OCI-LY7 (cell line): ENCODE results near the gene HOXD4. TPM values are rescaled to one million over a fixed set of nuclear protein-coding genes. Genes with fewer than 3 reads are reported as not detected.

ENCODE experiments used
- BruUV-seq: library from RNA; stranded (reverse); fragments of 400-500 nt; replicated peaks from 2 replicates; lab custom pipeline; 2021; lab: Mats Ljungman, UMichigan
- CTCF ChIA-PET: fragments of 300-600 bp; sonication (Branson Sonifier 250); formaldehyde crosslinking; loops from one replicate; lab custom pipeline; 2022; ENCODE audit warnings: antibody characterized with exemption; ENCODE audit not compliant: unreplicated experiment; lab: Charles Lee
- POLR2A ChIA-PET: fragments of 300-600 bp; sonication (Branson Sonifier 250); formaldehyde crosslinking; loops from one replicate; lab custom pipeline; 2022; ENCODE audit warnings: antibody characterized with exemption; lab: Charles Lee
- DNase-seq: peaks from one replicate; pipeline ENCODE4 v3.0.0-alpha.2; 2015; ENCODE audit warnings: low spot score
- H2AFZ ChIP-seq: fragments of 200-600 bp; sonication (generic), shearing (Covaris generic); 2 replicates; pipeline ENCODE4 v1.6.1; 2014; ENCODE audit warnings: mild to moderate bottlenecking, antibody characterized with exemption, low read length, moderate library complexity
- H3K27ac ChIP-seq: fragments of 200-600 bp; sonication (generic); 2 replicates; pipeline ENCODE4 v1.5.1; 2014; ENCODE audit warnings: mixed run types, low read depth, mild to moderate bottlenecking, moderate library complexity, low read length, inconsistent platforms; ENCODE audit not compliant: poor library complexity, severe bottlenecking
- H3K36me3 ChIP-seq: fragments of 200-600 bp; sonication (generic); 2 replicates; pipeline ENCODE4 v1.6.1; 2014; ENCODE audit warnings: mild to moderate bottlenecking, antibody characterized with exemption, low read length, moderate library complexity, mixed read lengths; ENCODE audit not compliant: insufficient read depth
- H3K4me1 ChIP-seq: fragments of 200-600 bp; sonication (generic); 2 replicates; pipeline ENCODE4 v1.5.1; 2014; ENCODE audit warnings: mild to moderate bottlenecking, low read length; ENCODE audit not compliant: insufficient read depth, poor library complexity, severe bottlenecking
- H3K4me2 ChIP-seq: fragments of 200-600 bp; sonication (generic); 2 replicates; pipeline ENCODE4 v1.6.1; 2014; ENCODE audit warnings: mild to moderate bottlenecking, low read length
- H3K4me3 ChIP-seq: fragments of 200-600 bp; sonication (generic); 2 replicates; pipeline ENCODE4 v1.5.1; 2014; ENCODE audit warnings: mild to moderate bottlenecking, low read depth, low read length; ENCODE audit not compliant: poor library complexity, severe bottlenecking
- H3K79me2 ChIP-seq: fragments of 200-600 bp; sonication (generic); 2 replicates; pipeline ENCODE4 v1.6.1; 2016; ENCODE audit warnings: low read depth, mild to moderate bottlenecking, low read length, moderate library complexity, mixed read lengths; ENCODE audit not compliant: insufficient read depth
- H3K9me2 ChIP-seq: fragments of 200-600 bp; sonication (generic); 2 replicates; pipeline ENCODE4 v1.6.1; 2016; ENCODE audit warnings: mild to moderate bottlenecking, low read length, mixed read lengths; ENCODE audit not compliant: insufficient read depth
- H3K9me3 ChIP-seq: fragments of 200-600 bp; sonication (generic); 2 replicates; pipeline ENCODE4 v1.6.1; 2014; ENCODE audit warnings: mild to moderate bottlenecking, mixed run types, low read length, mixed read lengths
- H4K20me1 ChIP-seq: fragments of 200-600 bp; sonication (generic); 2 replicates; pipeline ENCODE4 v1.6.1; 2014; ENCODE audit warnings: mild to moderate bottlenecking, antibody characterized with exemption, low read length, moderate library complexity, mixed read lengths; ENCODE audit not compliant: insufficient read depth
- EZH2phosphoT487 ChIP-seq: fragments of 200-600 bp; sonication (generic); IDR thresholded peaks from 2 replicates; pipeline ENCODE4 v1.6.1; 2018; ENCODE audit warnings: low read depth, borderline replicate concordance, mild to moderate bottlenecking, mixed run types, antibody characterized with exemption, low read length, moderate library complexity, mixed read lengths
- intact Hi-C: fragments of 100-400 bp; cut with micrococcal nuclease; formaldehyde crosslinking; loops from one replicate; pipeline ENCODE4 v1.10.0; 2022; ENCODE audit not compliant: unreplicated experiment
- total RNA-seq, 2 experiments: library from RNA; depleted of rRNA in 1 of 2; stranded (reverse); fragments of >200 nt in 1 of 2; shearing (Covaris generic) in 1 of 2; gene quantifications; 2 replicates each; pipeline ENCODE4 v1.2.3, GENCODE V29; 2014 to 2022
- TF ChIP-seq, protein P1 (sequence below): fragments of 200-600 bp; sonication (generic); conservative IDR thresholded peaks from 2 replicates; pipeline ENCODE4 v1.5.1; 2014; ENCODE audit warnings: mild to moderate bottlenecking, antibody characterized with exemption, low read length, moderate library complexity, mixed read lengths

Gene HOXD4
- total RNA-seq, 2 experiments from 2014 or later: not detected

DNA sequence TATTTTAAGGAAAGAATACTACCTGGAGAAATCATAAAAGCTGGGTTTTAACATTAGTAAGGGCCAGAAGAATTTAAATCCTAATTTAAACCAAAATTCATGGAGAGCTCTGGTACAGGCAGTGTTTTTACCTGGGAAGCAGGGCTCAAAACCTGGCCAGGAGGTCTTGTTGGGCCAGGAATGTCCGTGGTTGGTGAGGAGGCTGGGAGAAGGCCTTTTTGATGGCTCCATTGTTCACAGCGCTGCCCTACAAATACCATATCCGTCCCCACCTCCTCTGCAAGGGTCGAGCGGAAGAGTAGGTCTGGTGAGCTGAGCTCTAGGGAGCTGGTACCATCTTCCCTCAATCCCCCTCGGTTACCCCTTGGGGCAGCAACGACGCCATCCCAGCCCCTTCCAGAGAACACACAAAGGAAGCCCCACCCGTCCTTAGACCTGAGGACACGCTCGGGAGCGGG is 26.3 kb downstream of the HOXD4 start:
- Histone ChIP-seq H3K4me3 (no peak overlapping the region), H3K9me3 (no peaks in the 10 kb centered on the region), H2AFZ (no peak overlapping the region), H3K79me2 (no peaks in the 10 kb centered on the region), H3K4me2 (no peak overlapping the region), H3K4me1 (no peaks in the 10 kb centered on the region), H4K20me1 (no peaks in the 10 kb centered on the region), H3K9me2 (no peaks in the 10 kb centered on the region), H3K27ac (no peak overlapping the region), H3K36me3 (no peaks in the 10 kb centered on the region)
- no peak for DNase-seq
- CTCF ChIA-PET: no interaction called here
- TF ChIP-seq, protein P1, sequence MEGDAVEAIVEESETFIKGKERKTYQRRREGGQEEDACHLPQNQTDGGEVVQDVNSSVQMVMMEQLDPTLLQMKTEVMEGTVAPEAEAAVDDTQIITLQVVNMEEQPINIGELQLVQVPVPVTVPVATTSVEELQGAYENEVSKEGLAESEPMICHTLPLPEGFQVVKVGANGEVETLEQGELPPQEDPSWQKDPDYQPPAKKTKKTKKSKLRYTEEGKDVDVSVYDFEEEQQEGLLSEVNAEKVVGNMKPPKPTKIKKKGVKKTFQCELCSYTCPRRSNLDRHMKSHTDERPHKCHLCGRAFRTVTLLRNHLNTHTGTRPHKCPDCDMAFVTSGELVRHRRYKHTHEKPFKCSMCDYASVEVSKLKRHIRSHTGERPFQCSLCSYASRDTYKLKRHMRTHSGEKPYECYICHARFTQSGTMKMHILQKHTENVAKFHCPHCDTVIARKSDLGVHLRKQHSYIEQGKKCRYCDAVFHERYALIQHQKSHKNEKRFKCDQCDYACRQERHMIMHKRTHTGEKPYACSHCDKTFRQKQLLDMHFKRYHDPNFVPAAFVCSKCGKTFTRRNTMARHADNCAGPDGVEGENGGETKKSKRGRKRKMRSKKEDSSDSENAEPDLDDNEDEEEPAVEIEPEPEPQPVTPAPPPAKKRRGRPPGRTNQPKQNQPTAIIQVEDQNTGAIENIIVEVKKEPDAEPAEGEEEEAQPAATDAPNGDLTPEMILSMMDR: no peak
- TF ChIP-seq EZH2phosphoT487: no peak
- POLR2A ChIA-PET: no interaction called here
- intact Hi-C loops: no loop called here
- BruUV-seq: no TSS peak

DNA sequence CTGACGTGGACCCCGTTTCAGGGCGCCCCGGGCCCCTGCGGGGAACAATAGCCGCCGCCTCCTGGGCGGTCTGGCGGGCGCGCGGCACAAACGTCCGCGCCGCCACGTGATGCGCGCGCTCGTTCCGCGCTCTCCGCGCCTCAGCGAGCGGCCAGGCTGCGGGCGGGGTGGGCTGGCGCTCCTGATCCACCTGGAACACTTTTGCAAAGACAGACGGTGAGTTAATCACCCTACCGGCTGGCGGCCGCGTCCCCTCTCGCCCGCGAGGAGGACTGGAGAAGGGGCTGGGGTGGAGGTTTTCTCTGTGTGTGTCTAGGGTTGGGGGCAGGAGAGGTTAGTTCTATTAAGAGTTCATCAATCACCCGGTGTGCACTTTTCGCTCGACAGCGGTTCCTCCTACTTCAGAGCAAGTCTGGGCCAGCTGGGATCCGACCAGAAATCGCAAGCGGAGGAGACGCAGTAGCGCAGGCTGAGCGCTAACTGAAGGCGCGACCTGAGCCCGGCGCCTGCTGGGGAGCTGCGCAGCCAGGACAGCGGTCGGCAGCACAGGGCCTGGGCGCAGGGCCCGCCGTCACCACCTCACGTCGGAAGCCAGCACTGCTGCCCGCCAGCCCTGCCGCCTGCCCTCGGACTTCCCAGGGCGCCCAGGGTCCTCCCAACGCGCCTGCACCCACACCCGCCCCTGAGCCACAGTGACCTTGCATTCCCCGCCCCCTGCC is 26.8 kb downstream of the HOXD4 start:
- TF ChIP-seq, protein P1: no peak
- TF ChIP-seq EZH2phosphoT487: no peak
- Histone ChIP-seq H3K79me2 (no peaks in the 10 kb centered on the region), H3K36me3 (no peaks in the 10 kb centered on the region), H2AFZ (no peak overlapping the region), H3K4me3 (no peak overlapping the region), H3K4me1 (no peaks in the 10 kb centered on the region), H3K4me2 (no peak overlapping the region), H3K27ac (no peak overlapping the region), H3K9me3 (no peaks in the 10 kb centered on the region), H4K20me1 (no peaks in the 10 kb centered on the region), H3K9me2 (no peaks in the 10 kb centered on the region)
- POLR2A ChIA-PET: no interaction called here
- CTCF ChIA-PET: no interaction called here
- intact Hi-C loops: no loop called here
- BruUV-seq: no TSS peak
- DNase-seq: no peak

DNA sequence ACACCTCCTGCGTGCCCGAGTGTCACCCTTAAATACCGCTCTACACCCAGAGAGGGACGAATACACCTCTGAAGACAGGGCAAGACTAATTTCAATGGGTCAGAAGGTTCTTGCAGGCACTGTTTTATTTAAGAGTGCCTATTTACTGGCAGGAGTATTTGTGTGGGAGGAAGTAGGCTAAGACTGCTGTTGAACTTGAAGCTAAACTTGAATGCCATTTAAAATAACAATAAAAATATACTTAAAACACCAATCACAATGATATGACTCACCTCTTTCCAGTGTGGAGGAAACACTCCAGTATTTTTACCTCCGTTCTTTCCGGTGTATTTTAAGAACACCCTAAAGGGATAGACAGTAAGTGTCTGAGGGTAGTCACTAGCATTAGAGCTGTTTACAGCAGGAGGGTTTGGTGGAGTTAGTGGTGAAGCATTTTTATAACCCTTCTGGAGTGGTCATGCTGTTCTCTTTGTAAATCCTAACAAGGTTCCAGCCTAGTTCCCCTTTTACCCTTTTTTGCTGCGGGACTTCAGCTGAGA is 27.5 kb downstream of the HOXD4 start:
- POLR2A ChIA-PET: no interaction called here
- Histone ChIP-seq H2AFZ (no peak overlapping the region), H3K4me2 (no peak overlapping the region), H3K9me2 (no peaks in the 10 kb centered on the region), H3K27ac (no peak overlapping the region), H3K4me1 (no peaks in the 10 kb centered on the region), H3K79me2 (no peaks in the 10 kb centered on the region), H4K20me1 (no peaks in the 10 kb centered on the region), H3K36me3 (no peaks in the 10 kb centered on the region), H3K4me3 (no peak overlapping the region), H3K9me3 (no peaks in the 10 kb centered on the region)
- intact Hi-C loops: no loop called here
- CTCF ChIA-PET: no interaction called here
- no TSS peak for BruUV-seq
- TF ChIP-seq, protein P1: no peak
- TF ChIP-seq EZH2phosphoT487: no peak
- DNase-seq: no peak
